ENCODE measurements around the gene ACSF3.
"Not testable (repeated sequence)": the region's sequence is repeated elsewhere in the genome, so short reads cannot be mapped to it uniquely, and the experiment has no call there.

ACSF3 gene

DNA sequence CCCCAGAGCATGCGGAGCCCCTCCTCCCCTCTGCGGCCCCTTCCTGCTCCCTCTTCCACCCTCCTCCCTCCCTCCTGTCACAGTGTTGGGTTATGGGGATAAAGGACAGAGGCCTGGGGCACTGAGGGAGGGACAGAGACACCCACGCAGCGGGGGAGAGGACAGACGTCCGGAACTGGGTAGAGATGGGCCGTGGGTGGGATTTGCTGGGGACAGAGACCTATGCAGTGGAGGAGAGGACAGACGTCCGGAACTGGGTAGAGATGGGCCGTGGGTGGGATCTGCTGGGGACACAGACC, 72.0 kb downstream of the ACSF3 start:
- not testable (repeated sequence) for DNase-seq

DNA sequence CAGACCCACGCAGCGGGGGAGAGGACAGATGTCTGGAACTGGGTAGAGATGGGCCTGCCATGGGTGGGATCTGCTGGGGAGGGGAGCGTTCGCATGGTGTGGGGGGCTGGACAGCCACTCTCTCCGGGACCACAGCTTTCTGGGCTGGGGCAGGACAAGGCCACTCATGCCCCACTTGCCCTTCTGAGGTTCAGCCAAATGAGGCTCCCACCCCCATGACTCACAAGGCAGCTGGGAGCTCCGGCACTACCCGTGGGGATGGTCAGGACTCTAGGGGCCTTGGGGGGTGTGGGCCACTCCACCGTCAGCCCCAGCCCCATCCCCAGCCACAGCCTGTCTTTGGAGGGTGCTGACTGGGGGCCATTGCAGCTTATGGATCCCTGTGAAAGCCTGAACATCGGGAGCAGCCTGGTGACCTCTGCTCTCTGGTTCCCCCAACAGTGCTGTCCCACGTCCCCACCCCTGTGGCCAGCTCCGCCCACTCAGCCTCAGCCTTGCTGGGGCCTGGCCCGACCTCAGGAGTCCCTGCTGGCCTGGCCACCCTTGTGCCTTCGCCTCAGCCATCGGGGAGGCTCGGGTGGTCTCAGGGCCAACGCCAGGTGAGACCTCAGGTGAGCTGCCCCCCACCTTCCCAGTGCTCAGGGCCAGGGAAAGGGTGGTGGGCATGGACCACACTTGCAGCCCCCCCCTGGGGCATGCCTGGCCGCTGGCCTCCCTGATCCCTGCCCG, 73.2 kb downstream of the ACSF3 start:
- no peak for DNase-seq

- DNase-seq, result peak; percentile 92 to 97
These were observed 73.8 kb downstream of the ACSF3 start for GRCh38 chr16:89167425-89167941.

GRCh38 chr16:89168381-89169189, 74.9 kb downstream of the ACSF3 start:
- no peak for DNase-seq

GRCh38 chr16:89169778-89170177, 76.1 kb downstream of the ACSF3 start:
- DNase-seq, result no peak

GRCh38 chr16:89170346-89171215, 76.9 kb downstream of the ACSF3 start:
- no peak for DNase-seq

GRCh38 chr16:89171216-89172170, 77.8 kb downstream of the ACSF3 start, which contains the start of gene CDH15:
Gene CDH15, plus strand, starts transcription at chr16:89171748. Its CDS starts 84 bp downstream, at chr16:89171832.
- DNase-seq, result peak; percentile 90 to 95

DNA sequence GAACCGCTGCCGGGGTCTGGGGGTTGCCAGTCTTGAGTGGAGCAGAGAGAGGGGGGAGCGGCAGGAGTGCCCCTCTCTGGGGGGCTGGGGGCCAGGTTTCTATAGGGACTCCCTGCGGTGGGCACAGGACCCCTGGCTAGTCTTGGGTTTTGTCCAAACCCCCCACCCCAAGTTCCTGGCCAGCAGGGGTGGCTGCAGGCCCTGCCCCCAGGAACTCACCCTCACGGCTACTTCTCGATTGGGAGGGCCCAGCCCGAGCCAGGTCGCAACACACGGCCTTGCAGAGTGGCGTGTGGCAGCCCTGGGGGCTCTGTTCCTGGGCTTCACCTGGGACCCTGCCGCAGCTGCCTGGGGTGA, 78.5 kb downstream of the ACSF3 start:
- no peak for DNase-seq

DNA sequence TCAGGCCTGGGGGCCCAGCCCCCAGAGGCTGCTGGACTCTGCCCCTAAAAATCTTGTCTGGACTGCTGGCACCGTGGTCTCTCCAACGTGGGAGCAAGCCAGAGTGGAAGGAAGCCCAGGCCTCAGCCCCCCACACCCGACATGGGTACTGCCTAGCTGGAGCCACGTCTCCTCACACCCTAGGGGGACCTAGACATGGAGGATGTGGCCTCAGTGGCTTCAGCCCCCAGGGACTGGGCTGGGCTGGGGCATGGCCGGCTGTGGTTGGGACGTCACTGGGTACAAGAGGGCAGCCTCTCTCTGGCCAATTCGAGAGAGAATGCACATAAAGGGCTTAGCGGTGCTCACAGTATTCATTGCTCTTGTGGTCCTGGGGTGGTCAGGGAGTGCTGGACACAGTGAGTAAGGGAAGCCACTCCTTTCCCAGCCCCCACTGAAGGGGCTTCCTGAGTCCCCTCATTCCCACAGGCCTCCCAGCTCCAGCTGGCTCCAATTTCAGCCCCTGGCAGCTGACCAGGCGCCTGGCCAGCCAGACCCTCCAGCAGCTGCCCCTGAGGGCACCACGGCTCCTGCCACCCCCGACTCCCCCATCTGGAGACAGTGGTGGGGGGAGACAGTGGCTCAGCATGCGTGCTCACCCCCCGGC, 79.0 kb downstream of the ACSF3 start:
- DNase-seq, result no peak

GRCh38 chr16:89173174-89173921, 79.7 kb downstream of the ACSF3 start:
- no peak for DNase-seq

DNA sequence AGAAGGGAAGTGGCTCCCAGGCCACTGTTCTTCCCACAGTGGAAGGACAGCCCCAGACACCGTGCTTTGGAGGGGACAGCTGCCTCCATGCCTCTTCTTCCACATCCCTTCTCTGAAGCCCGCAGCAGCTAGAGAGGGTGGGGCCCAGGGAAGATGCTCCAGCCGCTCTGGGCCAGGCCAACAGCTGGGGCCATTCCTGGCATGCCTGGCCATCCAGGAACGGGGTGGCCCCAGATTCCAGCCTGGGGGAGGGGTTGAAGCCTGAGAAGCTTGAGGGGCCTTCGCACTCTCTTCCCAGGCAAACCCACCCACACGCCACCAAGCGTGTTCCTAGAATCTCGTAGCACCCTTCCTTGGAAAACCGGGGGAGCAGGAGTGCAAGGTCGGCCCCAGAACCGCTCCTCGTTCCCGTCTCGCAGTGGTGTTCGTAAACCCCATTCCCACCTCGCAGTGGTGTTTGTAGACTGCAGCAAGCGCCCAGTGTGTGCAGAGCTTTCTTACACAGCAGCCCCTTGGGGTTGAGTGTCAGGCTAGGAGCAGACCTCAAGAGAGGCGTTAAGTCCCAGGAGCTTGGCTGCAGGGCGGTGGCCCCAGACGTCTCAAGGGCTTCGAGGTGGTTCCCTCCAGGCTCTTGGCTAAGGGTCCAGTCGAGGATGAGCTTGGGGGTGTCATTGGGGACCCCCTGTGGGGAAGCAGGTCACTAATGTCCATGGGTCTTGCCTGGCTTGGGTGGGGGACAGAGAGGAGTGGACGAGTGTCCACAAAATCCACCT, 80.6 kb downstream of the ACSF3 start:
- no peak for DNase-seq

GRCh38 chr16:89174877-89175276, 81.2 kb downstream of the ACSF3 start:
- no peak for DNase-seq

DNA sequence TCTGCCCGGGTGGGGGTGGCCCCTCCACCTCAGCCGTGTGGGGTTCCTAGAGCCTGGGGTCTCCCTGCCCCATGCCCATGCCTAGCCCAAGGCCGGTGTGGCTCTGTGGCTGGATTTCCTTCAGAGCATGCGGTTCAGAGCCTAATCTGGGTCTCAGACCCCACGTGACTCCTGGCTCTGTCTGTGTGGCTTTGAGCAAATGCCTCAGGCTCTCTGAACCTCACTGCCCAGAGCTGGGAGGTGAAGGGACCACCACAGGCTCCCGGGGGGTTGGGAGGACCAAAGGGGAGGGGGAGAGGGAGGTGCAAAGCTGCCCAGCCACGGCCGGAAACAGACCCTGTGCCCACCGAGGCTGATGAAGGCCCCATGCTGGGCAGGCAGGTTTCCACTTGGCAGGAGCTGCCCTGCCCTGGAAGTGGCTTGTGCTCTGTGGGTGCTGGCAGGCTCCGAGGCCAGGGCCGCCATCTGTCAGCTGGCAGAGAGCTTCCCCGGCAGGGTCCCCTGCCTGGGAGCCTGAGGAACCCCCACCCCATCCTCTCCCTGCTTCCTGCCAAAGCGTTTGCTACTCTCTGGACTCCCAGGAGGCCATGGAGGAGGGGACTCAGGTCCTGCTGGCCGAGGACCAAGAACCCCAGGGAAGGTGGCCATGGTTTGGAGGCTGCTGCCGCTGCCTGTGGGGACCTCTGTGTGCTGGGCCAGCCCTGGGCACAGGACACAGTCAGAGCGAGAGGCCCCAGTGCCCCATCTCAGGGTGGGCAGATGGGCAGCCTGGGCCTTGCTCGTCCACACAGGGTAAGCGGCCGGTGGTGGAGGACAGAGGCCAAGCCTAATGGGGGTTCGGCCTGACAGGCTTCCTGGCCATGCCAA, 81.9 kb downstream of the ACSF3 start:
- no peak for DNase-seq

DNA sequence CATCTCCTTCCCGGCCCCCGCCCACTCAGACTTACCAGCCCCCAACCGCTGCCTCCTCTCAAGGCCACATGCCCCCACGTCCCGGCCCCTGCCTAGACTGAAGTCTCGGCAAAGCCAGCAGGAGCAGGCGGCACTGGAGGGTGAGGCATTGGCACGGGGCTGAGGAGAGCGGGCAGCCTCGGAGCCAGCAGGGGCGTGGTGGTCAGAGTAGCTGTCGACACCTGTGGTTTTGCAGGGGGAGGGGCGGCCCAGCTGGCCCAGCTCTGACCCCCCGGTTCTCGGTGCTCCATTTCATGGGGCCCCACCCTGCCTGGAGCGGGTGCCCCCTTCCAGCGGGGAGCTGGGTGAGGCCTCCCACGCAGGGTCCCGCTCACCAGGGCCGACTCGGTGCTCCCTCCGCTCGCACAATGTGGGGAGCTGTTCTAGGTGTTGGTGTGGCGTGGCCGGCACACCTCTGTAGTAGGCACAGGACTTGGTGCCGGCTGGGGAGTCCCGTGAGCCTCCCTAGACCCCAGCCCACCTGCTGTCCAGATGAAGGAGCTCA, 82.6 kb downstream of the ACSF3 start:
- no peak for DNase-seq

GRCh38 chr16:89176717-89177116, 83.1 kb downstream of the ACSF3 start:
- DNase-seq, result no peak

DNA sequence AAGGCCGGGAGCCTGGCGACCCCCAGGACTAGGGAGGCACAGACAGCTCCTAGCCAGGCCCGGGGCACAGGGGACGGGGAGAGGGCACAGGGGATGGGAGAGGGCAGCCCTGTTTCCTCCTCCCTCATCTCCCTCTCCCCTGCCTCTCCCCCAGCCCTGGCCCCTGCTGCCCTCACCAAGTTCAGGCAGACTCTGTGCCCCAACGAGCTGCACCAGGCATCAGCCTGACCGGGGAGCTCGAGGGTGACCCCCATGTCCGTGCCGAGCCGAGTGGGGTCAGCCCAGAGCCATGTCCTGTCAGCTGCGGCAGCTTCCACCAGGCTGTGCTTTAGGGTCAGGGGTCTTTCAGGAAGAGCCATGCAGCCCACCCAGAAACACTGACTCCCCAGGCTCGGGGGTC, 83.8 kb downstream of the ACSF3 start:
- DNase-seq, result no peak

GRCh38 chr16:89178453-89179147, 84.9 kb downstream of the ACSF3 start:
- DNase-seq, result no peak

- DNase-seq, result no peak
These were observed 85.5 kb downstream of the ACSF3 start for GRCh38 chr16:89179148-89179484.

Measured in stimulated activated CD4-positive, alpha-beta T cell treated with anti-CD3 and anti-CD28 coated beads, Interleukin-2, amount 100 ng/mL, for 48 hours (primary cell).